Activated CD4-positive, alpha-beta T cell treated with anti-CD3 and anti-CD28 coated beads, Interleukin-2, amount 50 U/mL, for 48 hours (primary cell): ENCODE measurements around the gene DCC.
"Not testable (repeated sequence)": the region's sequence is repeated elsewhere in the genome, so short reads cannot be mapped to it uniquely, and the experiment has no call there.

ENCODE experiments used
- DNase-seq, 2 experiments: peaks; one replicate each; pipeline ENCODE4 v3.0.0-alpha.2; 2020

Gene DCC

GRCh38 chr18:52353589-52353988, 13.6 kb downstream of the DCC start:
- DNase-seq: no peak

DNA sequence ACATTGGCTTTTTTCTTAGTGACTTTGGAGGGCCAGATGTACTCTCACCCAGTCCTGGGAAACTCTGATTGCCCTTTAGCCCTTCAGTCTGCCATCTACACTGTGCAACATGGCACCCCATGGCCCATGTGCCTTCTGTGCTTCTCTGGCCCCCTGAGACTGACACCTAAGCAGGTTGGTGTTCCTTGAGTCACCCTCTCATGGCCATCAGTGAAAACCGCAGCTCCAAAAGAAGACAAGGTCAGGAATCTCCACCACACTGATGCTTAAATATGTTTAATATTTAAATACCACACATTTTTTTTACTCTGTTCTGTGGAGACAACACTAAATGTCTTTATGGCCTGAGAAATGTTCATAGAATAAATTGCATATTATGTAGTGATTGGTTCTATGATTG, 23.9 kb downstream of the DCC start:
- no peak for DNase-seq

- not testable (repeated sequence) for DNase-seq
Observed at GRCh38 chr18:52366851-52367250, 26.9 kb downstream of the DCC start.

- no peak for DNase-seq
Observed at GRCh38 chr18:52367953-52368742, 28.2 kb downstream of the DCC start.

- DNase-seq: no peak
Observed at GRCh38 chr18:52370841-52371240, 30.8 kb downstream of the DCC start.

DNA sequence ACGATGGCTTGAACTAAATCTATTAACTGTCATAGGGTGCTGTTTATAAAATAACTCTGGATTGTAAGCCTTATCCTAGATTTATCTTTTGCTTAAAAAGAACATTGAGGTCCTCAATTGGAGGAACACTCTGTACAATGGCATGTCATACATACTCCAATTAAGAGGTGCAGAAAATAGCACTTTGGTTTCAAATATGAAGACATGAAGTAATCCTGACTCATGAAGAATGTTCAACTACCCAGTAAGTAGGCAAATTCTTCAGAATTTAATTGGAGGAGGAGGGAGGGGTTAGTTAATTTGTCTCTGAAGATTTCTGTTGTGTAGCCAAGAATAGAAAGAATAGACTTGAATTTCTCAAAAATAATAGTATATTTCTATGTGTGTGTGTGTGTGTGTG, 36.1 kb downstream of the DCC start:
- no peak for DNase-seq

GRCh38 chr18:52377094-52377493, 37.1 kb downstream of the DCC start:
- DNase-seq: no peak

DNA sequence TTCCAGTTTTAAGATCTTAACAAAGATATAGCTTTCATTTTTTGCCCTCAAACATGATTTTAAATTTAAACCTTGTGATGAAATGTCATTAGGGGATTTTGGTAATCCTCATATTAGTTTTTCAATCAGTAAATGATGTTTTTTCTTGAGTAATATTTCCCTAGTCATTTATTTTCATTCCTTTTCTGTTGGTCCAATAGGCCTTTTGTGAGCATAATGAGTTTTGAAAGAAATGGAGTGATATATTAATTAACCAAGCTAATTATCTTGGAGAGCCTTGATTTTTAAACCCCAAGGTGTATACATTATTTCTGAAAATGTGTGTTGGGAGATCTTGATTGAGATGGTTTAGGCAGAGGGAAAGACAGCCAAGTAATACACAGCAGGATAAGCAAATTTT, 46.3 kb downstream of the DCC start:
- no peak for DNase-seq

DNA sequence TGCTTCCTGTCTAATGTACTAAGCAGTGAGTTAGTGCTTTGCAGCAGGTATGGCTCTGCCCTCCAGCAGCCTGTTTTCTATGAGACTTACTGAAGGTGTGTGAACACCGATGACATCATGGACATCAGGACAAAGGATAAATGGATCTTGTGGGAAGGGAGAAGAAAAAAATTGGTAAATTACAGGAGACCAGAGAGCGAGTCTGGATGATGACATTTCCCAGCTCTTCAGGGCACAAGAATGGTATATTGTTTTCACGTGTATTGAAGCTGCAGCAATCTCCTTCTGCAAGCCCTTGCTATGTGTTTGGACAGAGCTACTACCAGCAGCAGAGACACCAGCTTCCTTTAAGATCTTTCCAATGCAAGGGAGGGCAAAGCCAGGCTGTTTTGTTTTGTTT, 47.2 kb downstream of the DCC start:
- DNase-seq: no peak

GRCh38 chr18:52391810-52392559, 52.0 kb downstream of the DCC start:
- DNase-seq: no peak

- DNase-seq: no peak
Observed at GRCh38 chr18:52394602-52395001, 54.6 kb downstream of the DCC start.

- DNase-seq: no peak
Observed at GRCh38 chr18:52395146-52395852, 55.3 kb downstream of the DCC start.

- no peak for DNase-seq
Observed at GRCh38 chr18:52401236-52401635, 61.2 kb downstream of the DCC start.

DNA sequence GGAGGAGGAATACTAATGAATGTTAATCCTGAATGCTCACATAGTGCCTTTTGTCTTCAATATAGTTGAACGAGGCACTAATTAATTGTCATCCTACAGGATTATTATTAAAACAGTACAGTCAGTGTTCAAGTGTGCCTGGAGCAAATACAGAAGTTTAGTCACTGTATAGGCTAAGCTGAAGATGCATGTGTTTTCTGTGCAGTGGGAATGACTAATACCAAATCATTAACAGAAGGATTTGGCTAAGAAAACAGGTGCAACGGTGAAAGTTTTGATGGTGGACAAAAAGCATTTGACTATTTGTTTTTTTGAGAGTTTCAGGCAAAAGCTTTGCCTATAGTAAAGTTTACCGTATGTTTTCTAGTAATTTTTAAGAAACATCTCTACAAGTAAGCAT, 62.8 kb downstream of the DCC start:
- no peak for DNase-seq

GRCh38 chr18:52403291-52404021, 63.5 kb downstream of the DCC start:
- no peak for DNase-seq

- no peak for DNase-seq
Observed at GRCh38 chr18:52408800-52409302, 68.9 kb downstream of the DCC start.

DNA sequence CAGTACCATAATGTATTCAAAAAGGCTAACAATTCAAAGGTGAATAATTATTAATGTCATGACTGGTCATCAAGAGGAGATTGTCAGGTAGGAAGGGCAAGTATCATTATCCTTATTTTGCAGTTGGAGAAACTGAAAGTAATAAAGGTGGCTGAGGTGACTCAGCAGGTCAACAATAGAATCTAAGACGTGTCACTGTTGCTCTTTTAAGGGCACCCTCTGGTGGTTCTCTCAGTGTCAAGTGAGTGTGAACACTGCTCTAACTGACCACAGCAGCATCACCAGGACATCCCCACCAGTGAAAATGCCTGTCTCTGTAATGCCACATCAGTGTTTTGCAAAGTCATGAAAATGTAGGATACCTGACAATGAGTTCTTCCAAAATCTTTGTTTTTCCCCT, 69.7 kb downstream of the DCC start:
- DNase-seq: no peak

DNA sequence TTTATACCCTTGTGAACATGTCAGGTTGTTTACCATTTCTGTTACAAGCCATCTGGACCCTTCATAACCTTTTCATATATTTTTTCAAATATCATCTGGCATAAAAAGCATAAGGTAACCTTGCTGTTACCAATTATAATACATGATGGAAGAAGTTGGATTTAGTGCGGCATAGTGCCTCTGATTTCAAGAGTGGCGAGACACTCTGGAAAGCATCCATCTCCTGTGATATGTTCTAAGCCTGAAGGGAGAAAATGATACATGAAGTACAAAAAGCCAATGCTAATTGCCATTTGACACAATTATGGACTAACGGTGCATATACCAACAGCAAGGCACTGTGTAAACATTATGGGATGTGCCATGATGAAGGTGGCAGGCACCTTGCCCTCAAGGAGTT, 75.1 kb downstream of the DCC start:
- no peak for DNase-seq

- DNase-seq: no peak
Observed at GRCh38 chr18:52422985-52423601, 83.1 kb downstream of the DCC start.

DNA sequence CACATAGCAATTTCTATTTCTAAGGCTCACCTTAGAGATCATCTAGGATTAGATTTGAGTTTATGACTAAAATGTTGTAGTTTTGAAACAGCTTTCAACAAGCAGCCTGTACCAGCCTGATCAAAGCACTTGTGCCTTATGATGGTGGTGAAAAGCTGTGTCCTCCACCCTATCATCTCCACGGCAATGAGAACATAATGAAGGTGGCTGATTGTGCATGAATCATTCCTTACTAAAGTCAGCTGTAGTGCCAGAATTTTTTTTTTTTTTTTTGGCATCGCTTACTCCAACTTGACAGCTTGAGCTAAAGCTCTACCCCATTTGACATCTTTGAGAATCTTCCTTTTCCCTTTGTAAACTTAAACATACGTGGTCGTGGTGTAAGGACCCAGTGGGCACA, 86.0 kb downstream of the DCC start:
- DNase-seq: no peak

GRCh38 chr18:52426462-52426861, 86.5 kb downstream of the DCC start:
- no peak for DNase-seq

GRCh38 chr18:52427521-52428175, 87.7 kb downstream of the DCC start:
- no peak for DNase-seq
